Neural crest cell (in vitro differentiated cells): ENCODE data around the gene RNF44. TPM values are rescaled to one million over a fixed set of nuclear protein-coding genes. Genes with fewer than 3 reads are reported as not detected.

Experiments
- DNase-seq: peaks from one replicate; pipeline ENCODE4 v3.0.0; 2021; ENCODE audit warnings: low read depth, mixed read lengths, low spot score
- H3K27ac Mint-ChIP-seq: one replicate; pipeline ENCODE4 v1.8.0; 2021; ENCODE audit warnings: mild to moderate bottlenecking, mixed read lengths; ENCODE audit not compliant: unreplicated experiment
- H3K27me3 Mint-ChIP-seq: 2 replicates; pipeline ENCODE4 v1.8.0; 2021; ENCODE audit warnings: low read depth, mild to moderate bottlenecking, mixed read lengths
- H3K36me3 Mint-ChIP-seq: 2 replicates; pipeline ENCODE4 v1.8.0; 2021; ENCODE audit warnings: low read depth, mild to moderate bottlenecking, mixed read lengths
- H3K4me1 Mint-ChIP-seq: 2 replicates; pipeline ENCODE4 v1.8.0; 2021; ENCODE audit warnings: mixed read lengths
- H3K4me3 Mint-ChIP-seq: one replicate; pipeline ENCODE4 v1.8.0; 2021; ENCODE audit warnings: mild to moderate bottlenecking, mixed read lengths
- H3K9me3 Mint-ChIP-seq: 2 replicates; pipeline ENCODE4 v1.8.0; 2021; ENCODE audit warnings: mixed read lengths
- CTCF ChIP-seq: fragments of 200-600 bp; sonication (generic); conservative IDR thresholded peaks from 2 replicates; pipeline ENCODE4 v1.5.0; 2021; ENCODE audit warnings: antibody characterized with exemption, mild to moderate bottlenecking
- total RNA-seq: library from RNA; stranded (reverse); gene quantifications from 2 replicates; pipeline ENCODE4 v1.2.1, GENCODE V29; 2021

RNF44 gene
- total RNA-seq, 1 donor from 2014 or later, result 93.8 TPM

GRCh38 chr5:176530983-176531901, 6.0 kb downstream of the RNF44 start:
- Mint-ChIP-seq H3K9me3 (no peaks in the 10 kb centered on the region), H3K36me3 (peaks cover 7% of the 10 kb centered on the region), H3K4me1 (peaks cover 30% of the 10 kb centered on the region), H3K27ac (no peak overlapping the region), H3K27me3 (no peaks in the 10 kb centered on the region), H3K4me3 (peak overlapping the region; percentile 71)
- TF ChIP-seq CTCF, result no peak
- DNase-seq, result no peak

- Mint-ChIP-seq H3K36me3 (peaks cover 8% of the 10 kb centered on the region), H3K4me1 (peaks cover 24% of the 10 kb centered on the region), H3K9me3 (no peaks in the 10 kb centered on the region), H3K4me3 (no peak overlapping the region), H3K27me3 (no peaks in the 10 kb centered on the region), H3K27ac (no peak overlapping the region)
- DNase-seq, result no peak
- TF ChIP-seq CTCF, result no peak
These were observed 6.7 kb downstream of the RNF44 start for GRCh38 chr5:176530393-176530982.

GRCh38 chr5:176529741-176530141, 7.5 kb downstream of the RNF44 start:
- H3K9me3 Mint-ChIP-seq, result no peaks in the 10 kb centered on the region
- no peak for TF ChIP-seq CTCF
- H3K4me1 Mint-ChIP-seq, result peaks cover 17% of the 10 kb centered on the region
- H3K27me3 Mint-ChIP-seq, result no peaks in the 10 kb centered on the region
- H3K27ac Mint-ChIP-seq, result no peak overlapping the region
- H3K4me3 Mint-ChIP-seq, result no peak overlapping the region
- no peak for DNase-seq
- H3K36me3 Mint-ChIP-seq, result peaks cover 7% of the 10 kb centered on the region

- TF ChIP-seq CTCF, result no peak
- no peak overlapping the region for H3K27ac Mint-ChIP-seq
- DNase-seq, result no peak
- H3K27me3 Mint-ChIP-seq, result no peaks in the 10 kb centered on the region
- H3K36me3 Mint-ChIP-seq, result peaks cover 4% of the 10 kb centered on the region
- no peak overlapping the region for H3K4me3 Mint-ChIP-seq
- peaks cover 12% of the 10 kb centered on the region for H3K4me1 Mint-ChIP-seq
- H3K9me3 Mint-ChIP-seq, result no peaks in the 10 kb centered on the region
These were observed 8.0 kb downstream of the RNF44 start for GRCh38 chr5:176529116-176529740.

GRCh38 chr5:176528761-176529115, 8.5 kb downstream of the RNF44 start:
- TF ChIP-seq CTCF, result no peak
- Mint-ChIP-seq H3K9me3 (no peaks in the 10 kb centered on the region), H3K27me3 (no peaks in the 10 kb centered on the region), H3K27ac (no peak overlapping the region), H3K36me3 (peaks cover 3% of the 10 kb centered on the region), H3K4me1 (peaks cover 7% of the 10 kb centered on the region), H3K4me3 (no peak overlapping the region)
- DNase-seq, result no peak
